ENCODE results near the gene TMEM63A.

TMEM63A gene

DNA sequence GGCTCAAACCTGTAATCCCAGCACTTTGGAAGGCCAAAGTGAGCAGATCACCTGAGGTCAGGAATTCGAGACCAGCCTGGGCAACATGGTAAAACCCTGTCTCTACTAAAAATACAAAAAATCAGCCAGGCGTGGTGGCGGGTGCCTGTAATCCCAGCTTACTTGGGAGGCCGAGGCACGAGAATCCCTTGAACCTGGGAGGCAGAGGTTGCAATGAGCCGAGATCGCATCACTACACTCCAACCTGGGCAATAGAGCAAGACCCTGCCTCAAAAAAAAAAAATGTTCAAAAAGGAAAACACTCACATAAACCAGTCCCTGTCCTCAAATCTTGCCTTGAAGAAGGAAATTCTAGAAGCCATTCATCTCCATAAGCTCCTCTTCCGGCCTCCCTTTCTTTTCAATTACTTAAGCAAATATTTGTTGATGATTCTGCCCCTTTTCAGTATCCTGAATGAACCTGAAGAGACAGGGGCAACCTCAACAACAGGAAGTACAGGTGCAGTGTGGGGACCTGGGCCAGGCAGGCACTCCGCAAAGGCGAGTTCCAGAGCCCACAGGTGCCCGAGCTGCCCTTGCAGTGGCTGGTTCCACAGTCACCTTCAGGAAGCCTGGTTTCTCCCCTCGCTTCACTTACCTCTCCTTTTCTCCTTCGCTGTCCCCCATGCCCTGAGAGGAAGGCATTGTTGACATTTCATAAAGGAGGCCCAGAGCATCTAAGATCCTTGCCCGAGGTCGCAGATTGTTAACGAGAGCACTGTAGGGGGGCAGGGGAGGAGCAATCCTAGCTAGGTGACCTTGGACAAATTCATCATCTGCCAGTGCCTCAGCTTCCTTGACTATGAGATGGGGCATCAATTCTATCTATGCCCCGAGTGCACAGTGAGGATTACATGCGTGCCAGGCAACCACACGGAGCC is 15.7 kb upstream of the TMEM63A start:
- no peak for DNase-seq (ENCODE audit: insufficient read length, low spot score)
- TF ChIP-seq, protein P1, sequence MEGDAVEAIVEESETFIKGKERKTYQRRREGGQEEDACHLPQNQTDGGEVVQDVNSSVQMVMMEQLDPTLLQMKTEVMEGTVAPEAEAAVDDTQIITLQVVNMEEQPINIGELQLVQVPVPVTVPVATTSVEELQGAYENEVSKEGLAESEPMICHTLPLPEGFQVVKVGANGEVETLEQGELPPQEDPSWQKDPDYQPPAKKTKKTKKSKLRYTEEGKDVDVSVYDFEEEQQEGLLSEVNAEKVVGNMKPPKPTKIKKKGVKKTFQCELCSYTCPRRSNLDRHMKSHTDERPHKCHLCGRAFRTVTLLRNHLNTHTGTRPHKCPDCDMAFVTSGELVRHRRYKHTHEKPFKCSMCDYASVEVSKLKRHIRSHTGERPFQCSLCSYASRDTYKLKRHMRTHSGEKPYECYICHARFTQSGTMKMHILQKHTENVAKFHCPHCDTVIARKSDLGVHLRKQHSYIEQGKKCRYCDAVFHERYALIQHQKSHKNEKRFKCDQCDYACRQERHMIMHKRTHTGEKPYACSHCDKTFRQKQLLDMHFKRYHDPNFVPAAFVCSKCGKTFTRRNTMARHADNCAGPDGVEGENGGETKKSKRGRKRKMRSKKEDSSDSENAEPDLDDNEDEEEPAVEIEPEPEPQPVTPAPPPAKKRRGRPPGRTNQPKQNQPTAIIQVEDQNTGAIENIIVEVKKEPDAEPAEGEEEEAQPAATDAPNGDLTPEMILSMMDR (IDR thresholded peaks at IDR 0.05; ENCODE audit: insufficient read depth, missing control alignments) = no peak
- FAIRE-seq = no peak

DNA sequence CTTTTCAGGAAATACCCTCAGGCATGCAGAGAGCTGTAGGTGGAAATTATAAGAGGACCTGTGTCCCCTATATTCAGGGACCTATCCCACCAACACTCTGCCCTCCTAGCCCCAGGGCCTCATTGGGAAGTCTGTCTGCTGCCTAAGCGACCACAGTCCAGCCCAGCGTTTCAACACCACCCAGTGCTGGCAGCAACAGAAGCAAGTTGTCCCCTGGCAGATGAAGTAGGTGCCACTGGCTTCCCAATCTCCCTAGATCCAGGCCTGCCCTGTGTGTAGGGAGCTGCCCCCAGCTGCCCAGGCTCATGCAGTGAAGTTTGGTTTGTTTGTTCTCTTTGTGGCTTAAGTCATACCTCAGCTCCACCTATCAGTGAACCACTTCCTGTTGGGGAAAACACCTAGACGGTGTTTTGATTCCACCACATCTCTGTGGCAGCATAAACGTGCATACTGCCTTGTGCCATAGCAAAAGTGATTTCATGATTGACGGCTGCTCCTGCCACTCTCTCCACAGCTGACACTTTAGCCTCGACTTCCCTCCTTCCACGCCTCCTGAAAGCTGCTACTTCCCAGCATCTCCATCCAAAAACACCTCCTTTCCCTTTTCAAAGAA is 14.9 kb upstream of the TMEM63A start:
- no peak for DNase-seq (ENCODE audit: insufficient read length, low spot score)
- no peak for FAIRE-seq
- TF ChIP-seq, protein P1 (IDR thresholded peaks at IDR 0.05; ENCODE audit: insufficient read depth, missing control alignments) = no peak

DNA sequence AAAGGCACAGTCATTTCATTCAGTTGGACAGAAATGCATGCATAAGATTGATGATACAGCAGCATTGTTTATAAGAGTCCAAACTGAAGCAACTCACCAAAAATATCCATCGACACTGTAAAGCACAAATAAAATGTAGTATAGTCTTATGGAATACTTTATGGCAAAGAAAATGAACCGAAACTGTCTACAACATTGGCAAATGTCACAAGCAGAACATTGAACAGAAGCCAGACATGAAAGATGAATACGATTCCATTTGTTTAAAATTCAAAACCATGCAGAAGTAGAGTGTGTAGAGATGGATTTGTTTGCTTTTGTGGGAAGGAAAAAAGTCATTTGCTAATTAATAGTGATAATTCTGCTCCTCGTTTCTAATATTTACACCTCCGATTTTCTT is 14.3 kb upstream of the TMEM63A start:
- TF ChIP-seq, protein P1 (IDR thresholded peaks at IDR 0.05; ENCODE audit: insufficient read depth, missing control alignments) = no peak
- FAIRE-seq = no peak
- no peak for DNase-seq (ENCODE audit: insufficient read length, low spot score)

DNA sequence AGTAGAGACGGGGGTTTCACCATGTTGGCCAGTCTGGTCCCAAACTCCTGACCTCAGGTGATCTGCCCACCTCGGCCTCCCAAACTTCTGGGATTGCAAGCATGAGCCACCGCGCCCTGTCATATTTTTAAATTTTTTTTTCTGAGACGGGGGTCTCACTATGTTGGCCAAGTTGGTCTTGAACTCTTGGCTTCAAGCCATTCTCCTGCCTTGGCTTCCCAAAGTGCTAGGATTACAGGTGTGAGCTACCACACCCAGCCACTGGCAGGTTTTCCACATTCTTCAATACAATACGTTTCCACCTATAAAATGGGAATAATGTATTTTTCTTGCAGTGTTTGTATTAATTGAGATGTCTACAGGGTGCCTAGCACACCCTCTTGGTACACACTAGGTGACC is 10.1 kb upstream of the TMEM63A start:
- TF ChIP-seq, protein P1 (IDR thresholded peaks at IDR 0.05; ENCODE audit: insufficient read depth, missing control alignments) = no peak
- DNase-seq (ENCODE audit: insufficient read length, low spot score) (no peak), FAIRE-seq (no peak)

DNA sequence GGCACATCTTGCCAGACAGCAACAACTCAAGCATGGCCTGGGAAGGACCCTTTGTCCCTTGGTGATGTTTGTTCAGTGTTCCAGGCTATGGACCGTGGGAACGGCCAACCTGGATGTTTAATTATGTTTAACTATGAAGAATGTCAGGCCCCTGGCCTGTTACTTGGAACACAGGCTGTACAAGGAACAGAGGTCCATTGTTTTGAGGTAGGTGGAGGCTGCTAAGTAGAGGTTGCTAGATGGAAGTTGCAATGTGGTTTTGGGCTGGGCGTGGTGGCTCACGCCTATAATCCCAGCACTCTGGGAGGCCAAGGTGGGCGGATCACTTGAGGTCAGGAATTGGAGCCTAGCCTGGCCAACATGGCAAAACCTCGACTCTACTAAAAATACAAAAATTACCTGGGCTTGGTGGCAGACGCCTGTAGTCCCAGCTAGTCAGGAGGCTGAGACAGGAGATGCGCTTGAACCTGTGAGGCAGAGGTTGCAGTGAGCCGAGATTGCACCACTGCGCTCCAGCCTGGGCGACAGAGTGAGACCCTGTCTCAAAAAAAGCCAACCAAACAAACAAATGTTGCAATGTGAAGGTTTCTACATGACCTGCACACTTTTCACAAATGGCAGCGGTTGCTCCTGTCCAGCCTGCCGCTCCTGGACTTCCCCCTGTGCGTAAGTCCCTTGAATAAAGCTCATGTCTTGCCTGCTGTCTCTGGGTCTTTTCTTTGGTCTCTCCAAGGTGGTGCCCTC is 9.2 kb upstream of the TMEM63A start:
- TF ChIP-seq, protein P1 (IDR thresholded peaks at IDR 0.05; ENCODE audit: insufficient read depth, missing control alignments) = no peak
- DNase-seq (ENCODE audit: insufficient read length, low spot score) = no peak
- FAIRE-seq = no peak

DNA sequence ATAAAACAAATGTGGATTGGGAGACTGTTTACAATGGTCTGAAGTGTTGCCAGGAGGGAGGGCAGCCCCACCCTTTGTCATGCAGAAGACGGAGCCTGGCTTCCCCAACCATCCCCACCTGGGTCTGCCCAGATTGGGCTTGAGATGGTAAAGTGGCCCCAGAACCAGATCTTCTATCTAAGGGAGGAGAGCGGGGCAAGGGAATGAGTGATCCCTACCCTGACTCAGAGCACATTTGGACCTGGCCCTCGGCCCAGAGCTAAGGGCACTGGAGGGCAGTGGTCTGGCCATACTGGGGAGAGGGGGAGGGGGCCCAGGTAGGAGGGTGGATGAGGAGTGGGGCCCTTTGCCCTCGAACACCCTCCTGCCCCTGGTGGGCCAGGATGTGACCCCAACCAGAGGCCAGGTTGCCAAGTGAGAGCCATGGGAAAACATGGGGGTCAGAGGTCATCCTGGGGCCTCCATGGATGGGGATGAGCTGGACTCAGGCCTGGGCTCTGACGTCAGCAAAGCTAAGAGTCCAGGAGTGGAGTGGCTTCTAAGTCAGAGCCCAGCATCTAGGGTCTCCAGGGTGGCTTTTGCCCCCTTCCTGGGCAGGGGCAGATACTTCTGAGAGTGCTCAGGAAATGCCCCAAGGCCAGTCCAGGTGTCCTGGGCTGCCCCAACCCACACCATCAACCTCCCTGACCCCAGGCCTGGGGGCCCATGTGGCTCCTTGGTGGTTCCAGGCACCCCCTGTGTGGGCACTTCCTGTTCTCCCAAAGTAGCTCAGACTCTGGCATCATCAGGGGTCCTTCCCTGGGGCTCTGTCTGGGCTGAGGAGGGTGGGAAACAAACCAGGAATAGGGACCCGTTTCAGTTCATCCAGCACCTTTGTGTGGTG is 8.4 kb upstream of the TMEM63A start:
- DNase-seq (ENCODE audit: insufficient read length, low spot score) = no peak
- FAIRE-seq = no peak
- TF ChIP-seq, protein P1 (IDR thresholded peaks at IDR 0.05; ENCODE audit: insufficient read depth, missing control alignments) = no peak

Data from D721Med (cell line).